ENCODE measurements around the gene CHST8. TPM values are rescaled to one million over a fixed set of nuclear protein-coding genes. Genes with fewer than 3 reads are reported as not detected.

Gene CHST8
- total RNA-seq, 1 experiment from 2014 or later, result 33.5 TPM

- TF ChIP-seq HMGXB4 (CRISPR knock-in tag; IDR thresholded peaks at IDR 0.05), result no peak
- no peak for TF ChIP-seq AR (CRISPR knock-in tag; IDR thresholded peaks at IDR 0.05)
- no peak for TF ChIP-seq GTF2I (CRISPR knock-in tag; conservative IDR thresholded peaks at IDR 0.05)
- TF ChIP-seq JAZF1 (CRISPR knock-in tag; IDR thresholded peaks at IDR 0.05), result no peak
- TF ChIP-seq MYBL2 (CRISPR knock-in tag; IDR thresholded peaks at IDR 0.05), result no peak
- no peak for TF ChIP-seq CDX4 (CRISPR knock-in tag; IDR thresholded peaks at IDR 0.05; ENCODE audit: borderline replicate concordance)
- TF ChIP-seq NFATC4 (CRISPR knock-in tag; IDR thresholded peaks at IDR 0.05), result no peak
- no peak for TF ChIP-seq OVOL2 (CRISPR knock-in tag; IDR thresholded peaks at IDR 0.05; ENCODE audit: borderline replicate concordance)
- no peak for TF ChIP-seq ZNF416 (CRISPR knock-in tag; IDR thresholded peaks at IDR 0.05)
- TF ChIP-seq ZNF512 (CRISPR knock-in tag; IDR thresholded peaks at IDR 0.05; ENCODE audit: borderline replicate concordance), result no peak
- peak; percentile 64; the same call in 1 of the 2 replicates for TF ChIP-seq ZNF232 (CRISPR knock-in tag; IDR thresholded peaks at IDR 0.05)
- peak; percentile 67; the same call in 1 of the 2 replicates for TF ChIP-seq SMAD3 (CRISPR knock-in tag; IDR thresholded peaks at IDR 0.05; ENCODE audit: borderline replicate concordance)
- no peak for TF ChIP-seq SP1 (CRISPR knock-in tag; conservative IDR thresholded peaks at IDR 0.05)
- no peak for TF ChIP-seq MLX (CRISPR knock-in tag; IDR thresholded peaks at IDR 0.05)
- TF ChIP-seq ELF4 (CRISPR knock-in tag; IDR thresholded peaks at IDR 0.05; ENCODE audit: low read depth), result no peak
- TF ChIP-seq ZNF219 (CRISPR knock-in tag; IDR thresholded peaks at IDR 0.05; ENCODE audit: borderline replicate concordance), result no peak
- peak; percentile 19; the same call in 1 of the 2 replicates for TF ChIP-seq USF1 (CRISPR knock-in tag; IDR thresholded peaks at IDR 0.05)
- TF ChIP-seq ZNF263 (CRISPR knock-in tag; IDR thresholded peaks at IDR 0.05; ENCODE audit: low read depth), result no peak
- TF ChIP-seq ZNF423 (CRISPR knock-in tag; IDR thresholded peaks at IDR 0.05), result no peak
- TF ChIP-seq ZNF138 (CRISPR knock-in tag; conservative IDR thresholded peaks at IDR 0.05), result no peak
- no peak for TF ChIP-seq CTCF (IDR thresholded peaks at IDR 0.05)
- no peak for TF ChIP-seq FOXK1 (CRISPR knock-in tag; IDR thresholded peaks at IDR 0.05)
- TF ChIP-seq RORB (CRISPR knock-in tag; IDR thresholded peaks at IDR 0.05), result no peak
- TF ChIP-seq EMX1 (CRISPR knock-in tag; IDR thresholded peaks at IDR 0.05), result no peak
- TF ChIP-seq ZMAT4 (CRISPR knock-in tag; IDR thresholded peaks at IDR 0.05), result no peak
- no peak for TF ChIP-seq GABPB1 (CRISPR knock-in tag; IDR thresholded peaks at IDR 0.05)
- no peak for TF ChIP-seq ZSCAN18 (CRISPR knock-in tag; IDR thresholded peaks at IDR 0.05)
- no peak for TF ChIP-seq ZNF671 (CRISPR knock-in tag; IDR thresholded peaks at IDR 0.05)
- no peak for TF ChIP-seq HMGA2 (CRISPR knock-in tag; IDR thresholded peaks at IDR 0.05)
These were observed 119.2 kb downstream of the CHST8 start (continued) for GRCh38 chr19:33740811-33741396.

Data from WTC11 (cell line).